Retina (tissue), 1 donor: ENCODE data around the gene ASS1.

ENCODE experiments used
- DNase-seq: peaks from one replicate; pipeline ENCODE4 v3.0.0-alpha.2; 2016

ASS1 gene

GRCh38 chr9:130500340-130501180 is 55.8 kb downstream of the ASS1 start:
- no peak for DNase-seq

- DNase-seq, result no peak
Observed at GRCh38 chr9:130501639-130502038, 56.9 kb downstream of the ASS1 start.

GRCh38 chr9:130508218-130508617 is 63.5 kb downstream of the ASS1 start:
- DNase-seq, result no peak

- no peak for DNase-seq
Observed at GRCh38 chr9:130512199-130512598, 67.4 kb downstream of the ASS1 start.

- no peak for DNase-seq
Observed at GRCh38 chr9:130513078-130513477, 68.3 kb downstream of the ASS1 start.

GRCh38 chr9:130518233-130518632 is 73.5 kb downstream of the ASS1 start:
- no peak for DNase-seq

- DNase-seq, result peak; percentile 64
Observed at GRCh38 chr9:130518943-130519799, 74.4 kb downstream of the ASS1 start.

- DNase-seq, result no peak
Observed at GRCh38 chr9:130519927-130520326, 75.2 kb downstream of the ASS1 start.

GRCh38 chr9:130521715-130522114 is 77.0 kb downstream of the ASS1 start:
- DNase-seq, result no peak

- DNase-seq, result no peak
Observed at GRCh38 chr9:130522233-130522808, 77.6 kb downstream of the ASS1 start.

- DNase-seq, result no peak
Observed at GRCh38 chr9:130523921-130524320, 79.2 kb downstream of the ASS1 start.

- no peak for DNase-seq
Observed at GRCh38 chr9:130526193-130526853, 81.6 kb downstream of the ASS1 start.

- DNase-seq, result no peak
Observed at GRCh38 chr9:130526854-130527650, 82.3 kb downstream of the ASS1 start.

GRCh38 chr9:130527651-130528310 is 83.0 kb downstream of the ASS1 start:
- no peak for DNase-seq

GRCh38 chr9:130528674-130529073 is 83.9 kb downstream of the ASS1 start:
- no peak for DNase-seq

- DNase-seq, result no peak
Observed at GRCh38 chr9:130530938-130531337, 86.2 kb downstream of the ASS1 start.

- no peak for DNase-seq
Observed at GRCh38 chr9:130531670-130532069, 86.9 kb downstream of the ASS1 start.

- no peak for DNase-seq
Observed at GRCh38 chr9:130532426-130533080, 87.8 kb downstream of the ASS1 start.

GRCh38 chr9:130535818-130536521 is 91.2 kb downstream of the ASS1 start:
- peak; percentile 73 for DNase-seq

- DNase-seq, result no peak
Observed at GRCh38 chr9:130536701-130537107, 91.9 kb downstream of the ASS1 start.
